HG03066 (cell line): Measurements from ENCODE around the gene TMEM125.

Source experiments
- ATAC-seq: cut with Tn5 transposase; IDR thresholded peaks from one replicate; pipeline ENCODE4 v1.9.1; 2021; ENCODE audit warnings: low read depth; ENCODE audit not compliant: unreplicated experiment

Gene TMEM125

DNA sequence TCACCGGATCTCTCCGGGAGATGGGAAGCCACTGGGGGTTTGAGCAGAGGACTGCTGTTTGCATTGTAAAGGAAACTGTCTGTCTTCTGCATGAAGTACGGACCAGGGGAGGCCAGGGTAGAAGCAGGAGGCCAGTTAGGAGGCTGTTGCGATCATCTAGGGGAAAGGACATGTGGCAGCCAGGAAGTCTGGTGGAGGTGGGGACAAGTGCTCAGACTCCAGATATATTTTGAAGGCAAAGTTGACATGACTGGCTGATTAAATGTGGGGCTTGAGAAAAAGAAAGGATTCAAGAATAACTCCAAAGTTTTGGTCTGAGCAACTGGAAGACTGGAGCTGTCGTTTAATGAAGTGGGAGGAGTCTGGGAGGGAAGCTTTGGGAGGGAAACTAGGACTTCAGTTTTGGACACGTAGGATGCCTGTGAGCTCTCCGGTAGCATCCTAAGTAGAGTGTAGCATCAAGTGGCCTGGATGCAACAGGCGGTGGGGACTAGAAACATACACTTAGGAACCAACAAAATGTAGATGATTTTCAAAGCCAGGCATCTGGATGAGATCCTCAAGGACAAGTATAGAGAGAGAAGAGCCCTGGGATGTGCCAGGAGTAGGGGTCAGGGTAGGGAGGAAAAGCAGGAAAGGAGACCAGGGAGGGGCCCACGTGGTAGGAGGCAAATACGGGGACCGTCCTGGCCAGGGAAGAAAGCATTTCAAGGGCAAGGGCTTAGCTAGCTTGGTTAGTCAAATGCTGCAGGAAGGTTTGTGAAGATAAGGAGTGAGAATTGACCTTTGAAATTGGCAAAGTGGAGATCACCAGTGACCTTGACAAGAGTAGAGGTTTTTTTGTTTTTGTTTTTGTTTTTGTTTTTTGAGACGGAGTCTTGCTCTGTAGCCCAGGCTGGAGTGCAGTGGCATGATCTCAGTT, 19.3 kb downstream of the TMEM125 start:
- no peak for ATAC-seq

DNA sequence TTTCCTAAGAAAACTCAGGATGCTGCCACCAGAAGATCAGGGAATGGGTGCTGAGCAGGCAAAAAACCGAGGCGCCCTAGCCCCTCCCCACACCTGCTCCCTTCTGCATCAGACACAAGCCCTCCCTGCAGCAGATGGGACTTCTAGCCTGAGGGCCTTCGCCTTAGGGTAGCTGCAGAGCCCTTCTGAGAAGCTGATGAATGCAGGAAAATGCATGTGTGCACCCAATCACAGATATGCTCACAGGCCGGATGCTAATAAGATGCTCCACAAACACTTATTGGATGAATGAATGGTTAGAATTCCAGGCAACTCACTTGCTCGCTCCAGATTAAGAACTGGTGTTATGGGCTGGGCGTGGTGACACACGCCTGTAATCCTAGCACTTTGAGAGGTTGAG, 22.4 kb downstream of the TMEM125 start:
- no peak for ATAC-seq

DNA sequence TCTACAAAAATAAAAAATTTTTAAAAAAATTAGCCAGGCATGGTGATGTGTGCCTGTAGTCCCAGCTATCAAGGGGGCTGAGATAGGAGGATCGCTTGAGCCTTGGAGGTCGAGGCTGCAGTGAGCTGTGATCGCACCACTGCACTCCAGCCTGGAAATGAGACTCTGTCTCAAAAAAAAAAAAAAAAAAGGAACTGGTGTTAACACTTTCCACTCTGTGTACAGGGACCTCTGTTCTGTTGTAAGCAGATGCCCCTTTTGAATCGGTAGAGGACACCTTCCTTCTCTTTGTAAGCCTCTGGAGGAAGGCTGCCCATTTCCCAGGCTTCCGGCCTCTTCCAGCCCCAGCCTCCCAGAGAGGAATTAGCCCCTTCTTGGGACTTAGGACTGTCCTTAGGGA, 22.9 kb downstream of the TMEM125 start:
- no peak for ATAC-seq

DNA sequence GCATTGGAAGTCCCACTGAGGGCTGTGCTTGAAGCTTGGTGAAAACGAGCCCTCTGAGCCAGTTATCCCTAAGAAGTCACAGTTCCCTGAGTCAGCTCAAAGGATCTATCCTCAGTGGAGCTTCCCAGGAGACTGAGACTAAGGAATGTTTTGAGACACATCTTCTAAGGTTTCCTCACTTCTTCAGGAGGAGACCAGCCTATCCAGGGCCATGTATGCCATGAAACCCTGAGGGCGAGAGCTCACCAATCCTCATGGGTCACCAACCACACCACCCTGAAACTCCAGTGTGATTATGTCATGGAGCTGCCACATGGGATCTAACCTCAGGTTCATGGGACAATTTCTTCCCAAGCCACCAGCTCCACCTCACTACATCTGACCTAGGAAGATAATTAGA, 23.4 kb downstream of the TMEM125 start:
- ATAC-seq: no peak

DNA sequence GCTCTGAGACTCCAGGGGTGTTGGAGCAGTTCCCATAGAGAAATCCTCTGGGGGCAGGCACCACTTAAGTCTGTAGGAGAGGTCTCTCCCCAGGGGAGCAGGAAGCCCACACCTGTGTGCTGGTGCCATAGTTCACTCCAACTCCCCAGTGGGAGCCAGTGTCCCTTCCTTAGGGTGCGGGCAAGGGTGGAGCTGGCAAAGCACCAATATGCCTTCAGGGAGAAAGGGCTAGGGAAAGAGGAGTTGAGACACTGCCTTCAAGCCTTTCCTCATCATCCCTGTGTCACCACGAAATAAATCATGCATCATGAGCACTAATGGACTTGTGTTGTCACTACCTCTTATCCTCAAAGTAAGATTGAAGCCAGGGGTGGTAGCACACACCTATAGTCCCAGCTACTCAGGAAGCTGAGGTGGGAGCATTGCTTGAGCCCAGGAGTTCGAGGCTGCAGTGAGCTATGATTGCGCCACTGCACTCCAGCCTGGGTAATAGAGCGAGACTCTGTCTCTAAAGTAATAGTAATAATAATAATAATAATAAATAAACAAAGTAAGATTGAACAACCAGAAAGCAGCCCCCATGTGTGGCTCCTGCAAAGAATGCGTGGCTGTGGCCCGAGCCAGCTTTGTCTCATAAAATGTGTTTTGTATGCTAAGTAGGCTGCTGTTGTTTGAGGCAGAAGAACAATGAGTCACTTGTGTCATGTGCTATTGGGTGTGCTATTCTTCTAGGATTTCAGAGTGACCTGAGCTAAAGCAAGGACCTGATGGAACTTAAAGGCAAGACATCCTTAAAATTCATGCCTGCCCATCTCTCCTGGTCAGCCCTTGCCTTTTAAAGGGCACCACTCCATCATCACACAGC, 24.3 kb downstream of the TMEM125 start:
- no peak for ATAC-seq

DNA sequence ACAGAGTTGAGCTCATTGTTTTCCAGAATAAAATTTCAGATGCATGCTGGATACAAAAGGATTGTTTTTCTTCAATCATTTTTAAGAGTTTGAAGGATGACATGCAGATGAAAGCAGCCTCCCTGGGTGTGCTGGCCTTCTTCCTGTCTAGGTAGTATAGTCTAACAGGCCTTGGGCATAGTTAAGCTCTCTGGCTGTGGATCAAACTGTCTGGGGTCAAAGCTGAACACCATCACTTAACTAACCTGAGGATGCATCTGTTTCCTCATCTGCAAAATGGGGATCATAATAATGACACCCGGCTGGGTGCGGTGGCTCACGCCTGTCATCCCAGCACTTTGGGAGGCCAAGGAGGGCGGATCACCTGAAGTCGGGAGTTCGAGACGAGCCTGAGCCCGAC, 25.0 kb downstream of the TMEM125 start:
- ATAC-seq: no peak

DNA sequence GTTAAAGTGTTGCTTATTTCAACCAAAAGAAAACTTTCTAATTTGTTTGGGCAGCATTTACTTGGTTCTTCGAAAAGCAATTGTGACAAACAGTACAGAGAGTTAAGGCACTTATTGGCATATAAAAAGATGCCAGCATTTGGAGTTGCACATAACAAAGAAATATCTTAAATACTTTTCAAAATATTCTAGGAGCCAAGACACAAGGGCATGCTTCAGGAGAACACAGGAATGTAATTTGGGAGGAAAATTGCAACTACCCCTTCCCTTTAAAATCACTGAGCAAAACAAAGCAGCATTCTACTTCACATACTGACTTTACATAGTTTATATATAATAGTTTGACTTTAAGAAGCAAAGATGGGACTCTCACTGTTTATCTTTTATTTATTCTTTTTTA, 26.4 kb downstream of the TMEM125 start:
- no peak for ATAC-seq

DNA sequence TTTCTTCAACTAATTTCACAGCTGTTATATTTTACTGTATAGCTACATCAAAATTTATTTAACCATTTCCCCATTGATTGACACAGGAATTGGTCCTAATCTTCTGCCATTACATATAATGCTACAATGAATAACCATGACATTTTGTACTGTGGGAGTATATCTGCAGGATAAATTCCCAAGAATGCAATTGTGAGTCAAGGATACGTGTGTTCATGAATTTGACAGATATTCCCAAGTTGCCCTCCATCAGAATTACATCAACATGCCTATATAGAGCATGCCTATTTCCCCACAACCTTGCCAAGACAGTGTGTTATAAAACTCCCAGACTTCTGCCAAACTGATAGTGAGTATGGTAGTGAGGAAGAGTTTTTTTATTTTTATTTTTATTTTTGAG, 28.3 kb downstream of the TMEM125 start:
- no peak for ATAC-seq

DNA sequence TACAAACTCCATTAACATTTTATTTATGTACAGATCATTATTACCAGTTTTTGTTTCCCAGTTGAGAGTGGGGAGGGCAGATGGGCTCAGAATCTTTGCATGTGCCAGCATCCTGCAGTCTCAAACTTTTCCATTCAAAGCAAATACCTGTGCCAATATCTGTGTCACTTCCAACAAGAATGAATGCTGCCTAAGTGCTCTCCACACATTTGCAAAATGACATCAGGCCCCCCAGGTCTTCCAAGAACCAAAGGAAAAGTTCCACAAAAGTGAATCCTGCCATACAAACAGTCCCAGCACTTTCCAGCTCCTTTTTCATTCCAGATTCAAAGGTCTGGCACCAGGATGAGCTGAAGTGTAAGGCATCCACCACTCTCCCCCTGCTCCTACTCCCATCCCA, 29.3 kb downstream of the TMEM125 start:
- no peak for ATAC-seq

DNA sequence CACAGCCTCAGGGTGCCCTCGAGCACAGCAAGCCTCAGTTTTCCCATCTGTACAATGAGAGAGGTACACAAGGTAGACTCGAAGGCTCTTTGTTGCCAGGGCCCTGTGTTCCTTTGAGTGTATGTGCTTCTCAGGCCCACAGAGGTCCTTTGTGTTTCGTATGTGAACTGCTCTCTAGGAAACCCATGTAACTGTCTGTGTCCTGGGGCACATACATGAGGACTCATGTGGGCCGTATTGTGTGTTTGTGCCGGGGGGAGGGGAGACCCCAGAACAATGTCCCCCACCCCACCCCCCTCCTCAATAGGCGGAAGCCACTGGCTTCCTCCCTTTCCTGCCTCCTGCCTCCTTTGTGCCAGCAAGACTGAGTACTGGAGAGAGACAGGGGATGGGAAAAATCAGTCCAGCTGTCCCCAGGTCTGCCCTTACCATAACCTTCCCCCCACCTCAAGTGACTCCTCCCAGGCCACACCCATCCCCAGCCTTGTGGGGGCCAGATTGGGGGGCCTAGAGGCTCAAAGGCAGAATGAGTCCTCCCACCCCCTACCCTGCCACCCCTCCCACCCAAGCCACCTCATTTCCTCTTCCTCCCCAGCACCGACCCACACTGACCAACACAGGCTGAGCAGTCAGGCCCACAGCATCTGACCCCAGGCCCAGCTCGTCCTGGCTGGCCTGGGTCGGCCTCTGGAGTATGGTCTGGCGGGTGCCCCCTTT, 30.8 kb downstream of the TMEM125 start, which contains the start of gene TIE1:
Gene TIE1 (plus strand): TSS at position 605 of the 717 bp plus-strand sequence. CDS start 90 bp downstream, at position 695.
- no peak for ATAC-seq

DNA sequence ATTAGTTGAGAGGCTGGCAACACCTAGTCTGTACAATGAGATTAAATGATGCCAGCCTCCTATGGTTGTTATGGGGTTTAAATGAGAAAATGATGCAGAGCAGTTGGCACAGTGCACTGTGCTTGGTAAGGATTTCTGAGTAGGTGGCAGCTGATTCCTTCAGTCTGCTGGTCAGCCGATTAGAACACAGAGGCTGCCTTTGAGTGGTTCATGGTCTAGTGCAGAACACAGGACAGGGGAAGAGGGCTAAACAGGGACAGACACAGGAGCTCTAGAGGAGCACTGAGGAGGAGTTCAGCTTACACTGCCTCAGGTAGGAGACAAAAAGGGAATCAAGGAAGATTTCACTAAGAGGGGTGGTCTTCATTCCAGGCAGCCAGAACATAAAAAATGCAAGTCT, 32.4 kb downstream of the TMEM125 start:
- ATAC-seq: no peak

DNA sequence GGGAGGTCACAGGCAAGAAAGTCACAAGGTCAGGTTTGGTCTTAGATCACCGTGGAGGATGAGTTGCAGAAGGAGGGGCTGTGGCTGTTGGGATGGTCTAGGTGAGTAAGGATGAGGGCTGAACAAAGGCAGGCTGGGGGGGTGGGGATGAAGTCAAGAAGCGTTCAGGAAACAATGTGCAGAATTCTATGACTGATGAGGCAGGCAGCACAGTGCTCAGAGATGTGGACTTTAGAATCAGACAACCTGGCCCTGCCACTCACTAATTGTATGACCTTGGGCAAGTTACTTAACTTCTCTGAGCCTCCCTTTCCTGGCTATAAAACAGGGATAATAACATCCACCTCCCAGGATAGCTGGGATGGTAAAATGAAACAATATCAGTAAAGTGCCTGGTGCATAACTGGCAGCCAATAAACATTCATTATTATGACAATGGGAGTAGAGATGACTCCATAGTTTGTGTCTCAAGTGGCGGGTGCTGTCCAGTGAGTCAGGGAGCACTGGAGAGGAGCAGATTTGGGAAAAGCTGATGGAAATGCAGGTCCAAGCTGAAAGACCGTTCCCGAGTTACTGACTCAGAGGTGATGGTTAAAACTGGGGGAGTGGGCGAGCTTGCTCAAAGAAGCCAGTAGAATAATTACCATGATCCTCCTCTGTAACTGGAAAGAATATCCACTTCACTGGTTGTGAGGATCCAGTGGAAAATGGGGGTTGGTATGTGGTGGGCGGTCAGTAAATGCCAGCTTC, 33.1 kb downstream of the TMEM125 start:
- ATAC-seq: no peak

DNA sequence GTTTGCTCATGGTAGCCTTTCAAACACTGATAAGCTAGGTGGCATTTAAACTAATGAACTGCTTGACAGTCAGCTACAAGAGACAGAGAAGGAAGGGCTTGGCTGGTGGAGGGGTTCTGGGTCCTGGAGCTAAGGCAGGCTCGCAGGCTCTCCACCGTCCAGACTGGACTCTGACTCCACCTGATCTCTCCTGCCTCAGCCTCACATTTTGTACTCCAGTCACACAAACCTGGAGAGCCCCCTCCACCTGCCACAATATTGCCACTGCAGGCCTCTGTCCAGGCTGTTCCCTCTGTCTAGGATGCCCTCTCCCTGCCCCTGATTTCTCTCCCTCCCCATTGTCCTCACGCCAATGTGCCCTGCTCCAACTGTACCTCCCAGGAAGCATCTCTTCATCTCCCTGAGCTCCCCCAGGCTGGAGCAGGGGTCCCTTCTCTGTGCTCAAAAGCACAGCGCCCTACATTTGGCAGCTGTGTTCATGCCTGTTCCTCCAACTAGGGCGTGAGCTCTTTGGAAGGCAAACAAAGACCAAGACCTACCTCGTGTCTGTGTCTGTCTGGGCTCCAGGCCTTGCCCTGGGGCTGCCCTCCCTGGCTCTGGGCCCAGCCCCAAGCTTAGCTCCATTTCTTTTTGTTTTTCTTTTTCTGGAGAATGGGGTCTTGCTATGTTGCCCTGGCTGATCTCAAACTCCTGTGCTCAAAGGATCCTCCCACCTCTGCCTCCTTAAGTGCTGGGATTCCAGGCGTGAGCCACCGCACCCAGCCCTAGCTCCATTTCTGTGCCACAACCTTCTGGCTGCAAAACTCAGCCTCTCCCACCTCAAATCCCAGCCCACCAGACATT, 33.9 kb downstream of the TMEM125 start:
- no peak for ATAC-seq

DNA sequence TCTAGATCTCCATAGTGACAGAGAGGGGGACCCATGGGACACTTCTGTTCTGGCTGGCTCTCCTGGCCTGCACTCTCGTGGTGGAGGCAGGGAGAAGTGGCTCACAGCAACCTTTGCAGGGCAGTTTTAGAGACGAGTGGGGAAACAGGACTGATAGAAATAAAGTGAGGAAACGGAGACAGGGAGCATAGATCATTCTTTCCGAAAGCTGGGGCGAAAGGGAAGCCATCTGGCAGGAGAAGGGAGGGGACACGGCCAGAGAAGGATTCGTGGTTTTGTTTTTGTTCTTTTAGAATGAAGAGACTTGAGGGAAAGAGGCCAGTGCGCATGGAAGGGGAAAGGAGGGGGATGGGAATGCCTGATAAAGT, 34.5 kb downstream of the TMEM125 start:
- ATAC-seq: no peak

DNA sequence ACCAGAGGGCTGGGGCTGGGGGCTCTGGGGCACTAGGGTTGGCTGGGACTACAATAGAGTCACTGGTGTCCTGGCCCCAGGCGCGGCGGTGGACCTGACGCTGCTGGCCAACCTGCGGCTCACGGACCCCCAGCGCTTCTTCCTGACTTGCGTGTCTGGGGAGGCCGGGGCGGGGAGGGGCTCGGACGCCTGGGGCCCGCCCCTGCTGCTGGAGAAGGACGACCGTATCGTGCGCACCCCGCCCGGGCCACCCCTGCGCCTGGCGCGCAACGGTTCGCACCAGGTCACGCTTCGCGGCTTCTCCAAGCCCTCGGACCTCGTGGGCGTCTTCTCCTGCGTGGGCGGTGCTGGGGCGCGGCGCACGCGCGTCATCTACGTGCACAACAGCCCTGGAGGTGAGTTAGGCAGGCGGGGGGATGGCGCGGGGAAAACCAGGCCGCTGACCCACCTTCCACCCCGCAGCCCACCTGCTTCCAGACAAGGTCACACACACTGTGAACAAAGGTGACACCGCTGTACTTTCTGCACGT, 35.1 kb downstream of the TMEM125 start:
- no peak for ATAC-seq

DNA sequence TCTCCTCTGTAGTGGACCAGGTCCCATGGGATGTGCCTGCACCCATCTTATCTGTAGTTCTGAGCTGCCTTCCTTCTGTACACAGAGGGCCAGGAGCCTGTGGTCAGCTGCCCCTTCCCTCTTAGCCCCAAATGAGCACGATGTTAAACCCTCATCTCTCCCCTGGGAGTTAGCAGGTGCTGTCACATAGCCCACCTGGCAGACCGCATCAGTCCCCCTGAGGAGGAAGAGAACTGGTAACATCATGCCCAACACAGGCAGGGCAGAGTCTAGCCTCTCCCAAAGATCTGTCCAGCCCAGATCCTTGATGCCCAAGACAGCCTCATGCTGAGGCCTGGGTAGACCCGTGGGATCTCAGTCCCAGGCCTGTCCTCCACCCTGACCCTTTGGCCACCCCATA, 35.7 kb downstream of the TMEM125 start:
- ATAC-seq: no peak

DNA sequence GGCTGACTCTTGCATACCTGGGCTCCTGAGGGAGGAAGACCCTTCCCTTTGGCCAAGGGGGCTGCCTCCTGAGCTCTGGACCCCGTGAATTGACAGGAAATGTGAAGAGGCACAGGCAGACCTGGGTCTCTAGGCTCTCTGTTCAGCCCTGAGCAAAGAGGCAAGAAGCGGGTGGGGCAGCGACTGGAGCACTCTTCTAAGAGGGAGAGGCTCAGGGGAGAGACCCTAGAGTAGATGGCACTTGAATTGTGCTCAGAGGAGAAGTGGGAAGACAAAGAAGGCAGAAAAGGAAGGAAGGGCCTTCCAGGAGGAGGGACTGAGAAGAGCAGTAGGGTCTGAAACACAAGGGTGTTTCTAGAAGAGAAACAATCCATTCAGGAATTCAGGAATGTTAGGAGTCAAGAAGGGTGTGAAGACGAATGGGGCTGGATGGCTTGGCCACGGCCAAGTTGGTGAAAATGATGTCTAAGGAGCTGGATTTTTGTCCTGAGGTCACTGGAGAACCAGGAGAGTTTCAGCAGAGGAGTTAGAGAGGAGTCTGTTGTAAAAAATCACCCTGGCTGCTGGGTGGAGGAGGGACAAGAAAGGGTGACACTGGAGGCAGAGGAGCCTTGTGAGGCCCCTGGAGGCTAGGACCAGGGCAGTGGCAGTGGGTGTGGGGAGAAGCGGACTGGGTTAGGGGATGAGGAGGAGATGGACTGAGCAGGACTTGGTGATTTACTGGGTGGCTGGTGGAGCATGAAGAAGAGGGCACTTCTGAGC, 36.3 kb downstream of the TMEM125 start:
- no peak for ATAC-seq

DNA sequence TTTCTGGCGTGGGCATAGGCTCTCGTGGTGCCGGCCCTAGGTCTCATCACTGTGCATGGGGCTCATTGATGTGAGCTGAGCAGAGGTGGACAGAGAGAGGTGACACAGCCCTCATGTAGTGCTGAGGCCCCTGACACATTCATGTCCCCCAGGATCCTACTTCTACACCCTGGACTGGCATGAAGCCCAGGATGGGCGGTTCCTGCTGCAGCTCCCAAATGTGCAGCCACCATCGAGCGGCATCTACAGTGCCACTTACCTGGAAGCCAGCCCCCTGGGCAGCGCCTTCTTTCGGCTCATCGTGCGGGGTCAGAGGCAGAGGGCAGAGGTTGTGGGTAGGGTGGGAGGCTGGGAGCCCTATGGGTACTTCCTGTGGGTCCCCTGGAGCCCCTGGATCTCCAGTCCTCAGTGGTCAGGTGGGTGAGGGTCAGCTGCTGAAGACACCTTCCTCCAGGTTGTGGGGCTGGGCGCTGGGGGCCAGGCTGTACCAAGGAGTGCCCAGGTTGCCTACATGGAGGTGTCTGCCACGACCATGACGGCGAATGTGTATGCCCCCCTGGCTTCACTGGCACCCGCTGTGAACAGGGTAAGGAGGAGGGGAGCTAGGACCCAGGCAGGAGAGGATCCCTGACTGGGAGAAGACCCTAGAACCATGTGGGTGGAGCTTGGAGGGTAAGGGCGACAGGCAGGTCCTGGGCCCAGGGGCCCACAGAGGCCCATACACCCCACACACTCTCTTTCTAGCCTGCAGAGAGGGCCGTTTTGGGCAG, 37.1 kb downstream of the TMEM125 start:
- no peak for ATAC-seq
